Astrocyte of the spinal cord (primary cell): Measurements from ENCODE around the gene TOB1.

Source experiments
- DNase-seq: peaks from one replicate; pipeline ENCODE4 v3.0.0; 2011; ENCODE audit warnings: low read depth, low spot score
- H3K4me3 ChIP-seq: 2 replicates; pipeline ENCODE4 v1.5.1; 2011; ENCODE audit warnings: low read depth, mild to moderate bottlenecking, low read length, moderate library complexity
- in situ Hi-C: cut with HindIII; loops from 2 replicates; pipeline ENCODE4 v1.10.0; 2017; ENCODE audit warnings: low sequenced_read_pairs
- TF ChIP-seq, protein P1 (sequence below): IDR thresholded peaks from 2 replicates; pipeline ENCODE4 v1.5.1; 2012; ENCODE audit warnings: low read depth, mild to moderate bottlenecking, low read length, inconsistent platforms

TOB1 gene

DNA sequence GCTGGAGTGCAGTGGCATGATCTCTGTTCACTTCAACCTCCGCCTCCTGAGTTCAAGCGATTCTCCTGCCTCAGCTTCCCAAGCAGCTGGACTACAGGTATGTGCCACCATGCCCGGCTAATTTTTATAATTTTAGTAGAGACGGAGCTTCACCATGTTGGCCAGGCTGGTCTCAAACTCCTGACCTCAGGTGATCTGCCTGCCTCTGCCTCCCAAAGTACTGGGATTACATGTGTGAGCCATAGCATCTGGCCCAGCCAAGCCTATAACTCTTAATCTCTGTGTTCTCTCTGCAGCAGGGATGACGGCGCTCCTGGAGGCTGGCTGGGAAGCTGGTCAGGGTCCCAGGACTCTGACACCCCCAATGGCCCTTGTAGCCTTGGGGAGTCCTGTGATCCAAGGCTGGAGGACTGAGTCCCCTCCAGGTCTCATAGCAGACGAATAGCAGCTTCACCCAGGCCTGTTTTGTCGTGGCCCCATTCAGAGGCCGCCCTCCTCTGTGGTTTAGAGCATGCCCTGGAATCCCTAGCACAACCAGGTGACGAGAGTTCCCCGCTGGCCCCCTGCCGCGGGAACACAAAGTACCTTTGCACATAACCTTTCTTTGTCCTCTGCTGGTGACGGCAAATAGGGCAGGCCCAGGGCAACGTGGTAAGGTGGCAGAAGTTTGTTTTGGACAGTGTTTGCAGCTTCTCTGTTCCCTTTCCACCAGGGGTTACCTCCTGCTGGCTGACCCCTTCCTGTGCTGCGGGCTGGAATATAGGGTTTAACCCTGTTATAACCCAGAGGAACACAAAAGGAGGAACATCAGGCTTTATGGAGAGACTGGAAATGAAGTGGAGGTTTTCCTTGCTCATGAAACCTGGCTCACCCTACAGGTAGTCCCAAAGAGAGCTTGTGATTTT is 43.0 kb upstream of the TOB1 start:
- peak; percentile 67 for DNase-seq

DNA sequence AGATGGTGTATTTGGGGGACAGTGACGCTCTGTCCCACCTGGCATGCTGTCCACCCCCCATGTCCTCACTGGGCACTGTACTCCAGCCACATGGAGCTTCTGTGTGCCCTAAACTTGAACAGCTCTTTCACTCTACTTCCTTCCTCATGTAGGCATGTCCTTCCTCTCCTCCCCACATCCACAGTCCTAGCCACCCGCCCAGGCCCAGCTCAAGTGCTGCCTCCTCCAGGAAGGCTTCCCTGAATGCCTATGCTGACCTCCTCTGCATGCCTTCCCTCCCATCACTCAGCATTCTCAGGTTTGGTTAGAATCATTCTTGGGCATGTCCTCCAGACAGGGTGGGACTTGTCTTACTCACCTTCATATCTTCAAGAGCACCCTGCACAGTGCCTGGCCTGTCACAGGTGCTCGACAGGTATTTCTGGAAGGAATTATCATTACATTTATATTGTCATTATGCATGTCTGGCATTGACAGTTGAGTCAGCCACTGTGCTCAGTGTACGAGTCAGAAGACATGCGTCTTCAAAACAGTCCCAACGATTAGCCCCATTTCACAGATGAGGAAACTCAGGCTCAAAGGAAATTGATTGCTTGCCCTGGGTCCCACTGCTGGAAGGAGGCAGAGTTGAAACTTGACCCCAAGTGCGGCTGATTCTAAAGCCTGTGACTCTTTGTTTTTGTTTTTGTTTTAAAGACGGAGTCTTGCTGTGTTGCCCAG is 42.1 kb upstream of the TOB1 start:
- TF ChIP-seq, protein P1, sequence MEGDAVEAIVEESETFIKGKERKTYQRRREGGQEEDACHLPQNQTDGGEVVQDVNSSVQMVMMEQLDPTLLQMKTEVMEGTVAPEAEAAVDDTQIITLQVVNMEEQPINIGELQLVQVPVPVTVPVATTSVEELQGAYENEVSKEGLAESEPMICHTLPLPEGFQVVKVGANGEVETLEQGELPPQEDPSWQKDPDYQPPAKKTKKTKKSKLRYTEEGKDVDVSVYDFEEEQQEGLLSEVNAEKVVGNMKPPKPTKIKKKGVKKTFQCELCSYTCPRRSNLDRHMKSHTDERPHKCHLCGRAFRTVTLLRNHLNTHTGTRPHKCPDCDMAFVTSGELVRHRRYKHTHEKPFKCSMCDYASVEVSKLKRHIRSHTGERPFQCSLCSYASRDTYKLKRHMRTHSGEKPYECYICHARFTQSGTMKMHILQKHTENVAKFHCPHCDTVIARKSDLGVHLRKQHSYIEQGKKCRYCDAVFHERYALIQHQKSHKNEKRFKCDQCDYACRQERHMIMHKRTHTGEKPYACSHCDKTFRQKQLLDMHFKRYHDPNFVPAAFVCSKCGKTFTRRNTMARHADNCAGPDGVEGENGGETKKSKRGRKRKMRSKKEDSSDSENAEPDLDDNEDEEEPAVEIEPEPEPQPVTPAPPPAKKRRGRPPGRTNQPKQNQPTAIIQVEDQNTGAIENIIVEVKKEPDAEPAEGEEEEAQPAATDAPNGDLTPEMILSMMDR, result no peak
- DNase-seq, result no peak
- no peak overlapping the region for H3K4me3 ChIP-seq
- in situ Hi-C loops, result no loop called here

More for the DNA sequence above, 43.0 kb upstream of the TOB1 start:
- H3K4me3 ChIP-seq, result no peak overlapping the region
- TF ChIP-seq, protein P1, result no peak
- in situ Hi-C loops, result no loop called here

DNA sequence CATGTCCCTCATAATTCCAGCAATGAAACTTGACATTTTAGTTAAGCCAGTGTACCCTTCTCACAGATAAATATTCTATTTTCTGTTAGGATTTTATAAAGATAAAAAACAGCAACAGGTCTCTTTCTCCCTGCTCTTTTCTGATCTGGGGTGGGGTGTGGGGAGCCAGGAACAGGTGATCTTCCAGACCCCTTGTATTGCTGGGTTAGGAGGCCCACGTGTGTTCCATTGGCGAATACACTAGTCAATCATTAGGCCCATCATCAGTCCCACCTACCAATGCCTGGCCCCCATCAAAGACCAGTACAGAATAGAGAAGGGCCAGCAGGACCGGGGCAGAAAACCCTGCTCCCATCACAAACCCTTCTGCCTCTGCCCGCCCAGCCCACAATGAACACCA is 40.3 kb upstream of the TOB1 start:
- H3K4me3 ChIP-seq, result no peak overlapping the region
- no peak for DNase-seq
- in situ Hi-C loops, result no loop called here
- TF ChIP-seq, protein P1, result no peak

- in situ Hi-C loops, result no loop called here
- H3K4me3 ChIP-seq, result no peak overlapping the region
- no peak for DNase-seq
- TF ChIP-seq, protein P1, result no peak
Measured at GRCh38 chr17:50905460-50905803, 39.3 kb upstream of the TOB1 start.

DNA sequence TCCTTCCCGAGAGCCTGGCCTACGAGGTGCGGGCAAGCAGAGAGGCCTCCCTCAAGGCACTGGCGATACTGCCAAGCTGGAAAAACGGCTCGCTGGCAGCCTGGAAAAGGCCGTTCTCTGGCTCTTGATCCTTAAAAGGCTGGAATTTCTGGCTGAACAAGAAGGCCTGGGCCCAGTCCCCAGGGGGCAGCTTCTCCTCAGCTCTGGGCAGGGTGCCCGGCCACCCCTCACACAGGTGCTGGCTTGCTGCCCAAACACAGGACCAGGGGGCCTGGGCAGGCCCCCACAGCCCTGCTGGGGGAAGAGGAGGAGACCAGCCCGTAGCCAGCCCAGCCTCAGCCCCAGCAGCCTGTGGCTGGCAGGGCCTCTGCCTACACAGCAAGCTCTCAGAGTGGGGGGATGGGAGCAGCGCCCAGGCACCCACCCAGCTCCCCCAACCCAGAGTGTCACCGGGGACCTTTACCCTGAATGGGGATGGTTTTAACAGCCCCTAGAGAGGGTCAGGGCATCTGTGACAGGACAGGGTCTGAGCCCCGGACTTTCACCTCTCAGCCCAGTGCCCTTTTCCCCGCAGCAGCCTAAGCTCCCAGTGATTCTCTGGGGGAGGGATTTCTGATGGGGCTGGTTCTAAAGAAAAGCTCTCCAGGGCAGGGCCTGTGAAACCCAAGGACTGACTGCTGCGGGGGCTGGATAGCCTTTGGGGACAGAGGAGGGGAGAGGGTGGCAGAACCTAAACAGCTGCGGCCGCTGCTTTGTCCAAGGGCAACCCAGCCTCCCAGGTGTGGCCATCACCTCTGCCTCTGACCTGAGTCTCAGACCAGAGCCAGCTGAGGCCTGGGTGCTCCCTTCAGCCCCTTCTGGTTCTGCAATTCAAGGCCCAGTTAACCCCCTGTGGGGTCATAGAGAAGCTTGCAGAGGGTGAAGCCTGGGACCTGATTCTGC is 38.6 kb upstream of the TOB1 start:
- TF ChIP-seq, protein P1, result no peak
- in situ Hi-C loops, result no loop called here
- peak; percentile 59 for DNase-seq
- no peak overlapping the region for H3K4me3 ChIP-seq
